GM18858 (cell line): ENCODE measurements around the gene GULP1.
A peak's percentile ranks its signal among the peaks of the same experiment; 100 is the strongest.

Source experiments
- ATAC-seq: cut with Tn5 transposase; IDR thresholded peaks from one replicate; pipeline ENCODE4 v1.9.1; 2021; ENCODE audit not compliant: unreplicated experiment

Gene GULP1

GRCh38 chr2:188365058-188365641, 73.5 kb downstream of the GULP1 start:
- no peak for ATAC-seq

GRCh38 chr2:188367164-188367563, 75.5 kb downstream of the GULP1 start:
- ATAC-seq = no peak

DNA sequence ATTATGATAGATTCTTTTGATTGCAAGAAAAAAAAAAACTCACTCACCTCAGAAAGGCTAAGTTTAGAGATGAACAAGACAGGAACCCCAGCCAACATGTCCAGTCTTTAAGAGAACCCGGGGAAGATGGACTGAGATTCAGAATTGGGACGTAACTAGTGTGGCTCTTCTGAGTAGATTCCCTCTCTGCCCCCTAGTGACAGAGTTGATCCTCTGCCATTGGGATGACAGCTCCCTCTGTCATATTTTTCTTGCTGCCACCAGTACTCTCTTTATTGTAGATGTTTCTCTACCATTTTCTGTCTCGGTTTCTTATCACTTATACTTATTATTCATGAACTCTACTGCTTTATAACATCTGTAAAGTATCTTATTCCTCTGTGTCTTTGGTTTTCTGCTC, 77.7 kb downstream of the GULP1 start:
- ATAC-seq = peak; percentile 86

DNA sequence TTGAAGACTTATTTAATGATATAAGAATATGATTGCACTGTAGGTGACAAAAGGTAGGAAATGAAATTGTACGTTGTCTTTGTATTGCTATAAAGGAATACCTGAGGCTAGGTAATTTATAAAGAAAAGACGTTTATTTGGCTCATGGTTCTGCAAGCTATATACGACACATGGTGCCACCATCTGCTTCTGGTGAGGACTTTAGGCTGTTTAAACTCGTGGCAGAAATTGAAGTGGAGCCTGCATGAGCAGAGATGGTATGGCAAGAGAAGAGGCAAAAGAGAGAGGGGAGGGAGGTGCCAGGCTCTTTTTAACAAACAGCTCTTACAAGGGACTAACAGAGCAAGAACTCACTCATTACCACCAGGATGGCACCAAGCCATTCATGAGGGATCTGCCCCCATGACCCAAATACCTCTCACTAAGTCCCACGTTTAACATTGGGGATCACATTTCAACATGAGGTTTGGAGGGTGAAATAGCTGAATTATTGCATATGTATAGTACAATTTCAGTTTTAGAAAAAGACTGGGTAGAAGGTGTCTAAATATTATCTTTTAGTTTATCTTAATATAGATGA, 86.8 kb downstream of the GULP1 start:
- no peak for ATAC-seq

DNA sequence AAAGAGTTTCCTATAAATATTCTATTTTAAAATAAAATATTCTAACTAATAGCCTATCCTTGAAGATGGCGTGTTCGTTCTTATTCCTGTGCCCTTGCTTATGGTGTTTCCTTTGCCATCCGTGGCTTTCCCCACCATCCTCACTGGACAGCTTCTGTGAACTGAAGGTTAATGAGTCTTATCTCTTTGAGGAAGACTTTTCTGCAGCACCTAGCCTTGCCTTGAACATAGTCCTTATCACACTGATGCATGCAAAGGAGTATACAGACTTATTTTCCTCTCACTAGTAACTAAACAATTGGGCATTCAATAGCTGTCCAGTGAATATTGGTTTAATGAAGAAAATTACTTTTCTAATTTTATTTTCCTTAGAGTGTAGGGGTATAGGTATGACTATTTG, 88.1 kb downstream of the GULP1 start:
- ATAC-seq = no peak

- no peak for ATAC-seq
Measured at GRCh38 chr2:188380280-188380679, 88.6 kb downstream of the GULP1 start.

- no peak for ATAC-seq
Measured at GRCh38 chr2:188381614-188382013, 89.9 kb downstream of the GULP1 start.

DNA sequence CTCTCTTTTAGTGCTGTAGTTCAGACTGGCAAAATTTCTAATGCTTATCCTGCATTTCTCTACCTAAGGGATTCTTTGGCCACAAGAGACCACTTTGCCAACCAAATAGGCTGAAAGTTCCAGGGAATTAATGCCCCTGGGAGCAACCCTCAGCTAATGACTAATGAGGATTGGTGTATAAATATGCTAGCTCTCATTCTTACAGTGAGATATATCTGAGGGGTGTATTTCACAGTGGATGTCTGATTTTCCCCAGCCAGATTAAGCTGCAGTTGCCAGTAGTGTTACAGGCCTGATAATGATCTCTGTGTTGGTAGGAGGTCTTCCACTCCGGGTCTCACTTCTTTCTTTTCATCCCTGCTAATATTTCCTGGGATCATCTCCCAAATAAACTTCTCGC, 90.4 kb downstream of the GULP1 start:
- no peak for ATAC-seq

GRCh38 chr2:188383158-188383557, 91.5 kb downstream of the GULP1 start:
- no peak for ATAC-seq

- ATAC-seq = no peak
Measured at GRCh38 chr2:188385857-188386256, 94.2 kb downstream of the GULP1 start.

- ATAC-seq = no peak
Measured at GRCh38 chr2:188388831-188389230, 97.2 kb downstream of the GULP1 start.

GRCh38 chr2:188391354-188391753, 99.7 kb downstream of the GULP1 start:
- ATAC-seq = no peak

DNA sequence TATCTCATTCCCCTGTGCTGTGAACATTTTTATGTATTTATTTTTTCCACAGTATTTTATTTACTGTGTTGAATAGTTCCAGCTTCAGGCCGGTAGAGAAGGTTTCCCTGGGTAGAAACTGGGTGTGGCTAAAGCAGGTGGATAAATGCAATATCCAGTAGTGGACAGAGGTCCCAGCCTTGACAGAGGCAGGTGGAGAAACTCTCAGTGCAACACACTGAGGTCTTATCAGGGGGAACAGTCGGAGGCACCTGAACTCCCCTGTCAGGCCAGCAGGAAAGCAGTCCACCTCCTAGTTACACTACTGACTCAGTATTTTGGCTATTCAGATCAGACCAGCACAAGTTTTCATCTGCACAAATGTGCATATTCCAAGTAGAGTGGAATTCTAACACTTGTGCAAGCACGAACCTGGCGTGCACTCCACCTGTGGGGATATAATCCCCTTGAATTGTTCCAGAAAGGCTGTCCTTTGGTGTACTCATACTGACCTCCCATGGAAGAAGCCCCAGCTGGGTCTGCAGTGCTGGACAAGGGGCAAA, 103.3 kb downstream of the GULP1 start:
- no peak for ATAC-seq

- ATAC-seq = no peak
Measured at GRCh38 chr2:188395903-188396689, 104.4 kb downstream of the GULP1 start.

- no peak for ATAC-seq
Measured at GRCh38 chr2:188399159-188399558, 107.5 kb downstream of the GULP1 start.

DNA sequence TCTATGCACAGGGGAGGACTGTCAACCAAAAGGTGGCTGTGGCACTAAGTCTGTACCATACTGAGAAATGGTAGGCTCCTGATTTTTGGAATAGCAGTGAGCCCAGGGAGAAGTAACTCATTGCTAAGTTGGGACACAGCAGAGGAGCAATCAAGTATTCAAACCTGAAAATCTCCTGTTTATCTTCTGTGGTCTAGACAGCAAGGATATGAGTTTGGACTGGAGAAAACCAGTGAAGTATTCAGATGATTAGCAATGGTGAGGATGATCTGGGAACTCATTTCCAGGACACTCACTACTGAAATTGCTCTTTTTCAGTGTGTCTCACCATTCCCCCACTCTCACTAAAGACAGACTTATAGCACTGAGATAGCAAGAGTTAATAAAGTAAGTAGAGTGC, 112.0 kb downstream of the GULP1 start:
- no peak for ATAC-seq

DNA sequence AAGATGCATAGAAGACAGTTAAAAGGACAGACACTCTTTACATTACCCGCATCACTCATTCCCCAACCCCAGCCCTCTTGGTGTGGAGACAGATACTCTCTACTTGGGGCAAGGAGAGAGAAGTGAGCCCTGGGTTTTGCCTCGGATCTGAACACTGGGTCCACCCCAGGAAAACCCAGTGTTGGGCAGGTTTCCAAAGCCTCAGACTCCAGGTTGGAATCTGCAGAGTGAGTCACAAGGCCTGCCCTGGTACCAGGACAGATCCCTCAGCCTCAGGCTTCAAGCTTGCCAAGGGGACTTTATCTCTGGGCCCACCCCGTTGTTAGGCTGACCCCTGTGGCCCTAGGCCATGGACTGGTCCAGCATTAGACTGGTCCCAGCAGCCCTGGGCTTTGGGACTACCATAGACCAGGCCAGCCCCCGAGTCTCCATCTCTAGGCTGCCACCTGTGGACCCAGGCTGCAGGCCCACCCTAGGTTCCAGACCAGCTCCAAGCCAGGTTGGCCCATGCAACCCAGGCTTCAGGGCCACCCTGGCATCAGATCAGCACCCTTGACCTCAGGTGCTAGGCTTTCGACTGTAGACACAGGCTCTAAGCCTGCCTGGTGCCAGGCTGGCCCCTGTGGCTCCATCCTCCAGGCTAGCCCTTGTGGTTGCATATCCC, 112.8 kb downstream of the GULP1 start:
- no peak for ATAC-seq

DNA sequence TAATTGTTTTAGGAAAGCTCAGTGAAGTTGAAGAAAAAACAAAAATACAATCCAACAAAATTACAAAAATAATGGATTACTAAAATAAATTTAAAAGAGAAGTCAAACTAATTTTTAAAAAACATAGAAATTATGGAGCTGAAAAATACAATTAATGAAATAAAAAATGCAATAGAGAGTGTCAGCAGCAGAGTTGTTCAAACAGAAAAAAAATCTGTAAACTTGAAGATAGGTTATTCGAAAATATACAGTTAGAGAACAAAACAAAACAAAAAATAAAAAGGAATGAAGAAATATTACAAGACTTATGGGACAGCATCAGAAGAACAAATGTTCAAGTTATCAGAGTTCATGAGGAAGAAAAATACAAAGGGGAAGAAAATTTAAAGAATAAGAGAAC, 114.7 kb downstream of the GULP1 start:
- ATAC-seq = no peak

- ATAC-seq = no peak
Measured at GRCh38 chr2:188410504-188411235, 119.0 kb downstream of the GULP1 start.

GRCh38 chr2:188412190-188412589, 120.5 kb downstream of the GULP1 start:
- ATAC-seq = no peak

- no peak for ATAC-seq
Measured at GRCh38 chr2:188414411-188414810, 122.7 kb downstream of the GULP1 start.
